Transverse colon (tissue), 4 donors: ENCODE measurements around the gene STAU1. TPM values are rescaled to one million over a fixed set of nuclear protein-coding genes. Genes with fewer than 3 reads are reported as not detected.
A peak's percentile ranks its signal among the peaks of the same experiment; 100 is the strongest.

Source experiments
- DNase-seq: peaks from one replicate; pipeline ENCODE4 v3.0.0-alpha.2; 2019
- H3K27ac ChIP-seq, 4 donors: fragments of 200-600 bp; sonication (generic); 2 replicates each; pipeline ENCODE4 v1.5.1; 2016 to 2018; ENCODE audit warnings: inconsistent platforms in 4 of 4
- H3K27me3 ChIP-seq: fragments of 200-600 bp; sonication (generic); 2 replicates; pipeline ENCODE4 v1.5.1; 2017; ENCODE audit warnings: inconsistent platforms
- H3K36me3 ChIP-seq, 4 donors: fragments of 200-600 bp; sonication (generic); 2 replicates each; pipeline ENCODE4 v1.5.1; 2017 to 2019; ENCODE audit warnings: inconsistent platforms in 4 of 4
- H3K4me1 ChIP-seq, 4 donors: fragments of 200-600 bp; sonication (generic); 2 replicates each; pipeline ENCODE4 v1.5.1; 2017 to 2020; ENCODE audit warnings: inconsistent platforms in 4 of 4
- H3K4me3 ChIP-seq, 4 donors: fragments of 200-600 bp; sonication (generic); 1 replicate in 1 of 4; 2 replicates in 3 of 4; pipeline versions ENCODE4 v1.5.1 to v1.6.1; 2017 to 2019; ENCODE audit warnings: inconsistent platforms in 4 of 4
- H3K9me3 ChIP-seq, 2 donors: fragments of 200-600 bp; sonication (generic); 2 replicates each; pipeline ENCODE4 v1.5.1; 2017 to 2019; ENCODE audit warnings: inconsistent platforms in 2 of 2
- CTCF ChIP-seq, 5 experiments: fragments of 200-600 bp in 3 of 5; fragments of 450-650 bp in 2 of 5; sonication (generic) in 3 of 5; IDR thresholded peaks; 1 replicate in 2 of 5; 2 replicates in 3 of 5; pipeline ENCODE4 v1.5.1; 2016 to 2017; ENCODE audit warnings: antibody characterized with exemption in 5 of 5, inconsistent platforms in 3 of 5, mild to moderate bottlenecking in 2 of 5, moderate library complexity in 1 of 5
- EP300 ChIP-seq: sonication (generic); formaldehyde crosslinking; IDR thresholded peaks from one replicate; pipeline ENCODE4 v1.6.1; 2017; ENCODE audit warnings: antibody characterized with exemption, low read depth
- POLR2A ChIP-seq: fragments of 450-650 bp; IDR thresholded peaks from one replicate; pipeline ENCODE4 v1.6.1; 2016; ENCODE audit warnings: antibody characterized with exemption, mild to moderate bottlenecking, moderate library complexity
- POLR2AphosphoS5 ChIP-seq, 3 donors: sonication (generic); formaldehyde crosslinking; IDR thresholded peaks; one replicate each; pipeline ENCODE4 v1.6.1; 2016; ENCODE audit warnings: antibody characterized with exemption in 3 of 3
- WGBS, 2 donors: methylation state at CpG; one replicate each; pipeline ENCODE4 v1.1.5; 2018; ENCODE audit warnings: low coverage in 1 of 2; 5-methylcytosine and 5-hydroxymethylcytosine counted together
- in situ Hi-C, 4 donors: fragments of 200-750 bp; cut with MboI; loops; one replicate each; pipeline versions ENCODE4 v1.15.0 to v1.15.1; 2017; ENCODE audit warnings: low sequenced_read_pairs in 3 of 4, low pct_ligation_motif_present in 1 of 4, low pct_unique_long_range_greater_than_20kb in 1 of 4
- intact Hi-C: fragments of 100-400 bp; cut with DNase I; formaldehyde crosslinking; loops from one replicate; pipeline ENCODE4 v1.15.1; 2023; ENCODE audit warnings: low total_unique reads
- total RNA-seq, 4 donors: library from RNA; depleted of rRNA; stranded (reverse); fragments of >200 nt; gene quantifications; one replicate each; pipeline ENCODE4 v1.1.0, GENCODE V29; 2016

The STAU1 gene
- total RNA-seq, 4 donors from 2014 or later, result 66.7 to 79.7 (median 73.3) TPM

- H3K27me3 ChIP-seq, result no peaks in the 10 kb centered on the region
- no peaks in the 10 kb centered on the region for H3K9me3 ChIP-seq
- no peaks in the 10 kb centered on the region for H3K4me1 ChIP-seq
- H3K36me3 ChIP-seq, result peaks cover 0 to 59% (median 28%) of the 10 kb centered on the region in 4 donors
- no peak for DNase-seq
- in situ Hi-C loops, result no loop called here
- H3K27ac ChIP-seq, result no peak overlapping the region
- TF ChIP-seq POLR2A, result no peak
- TF ChIP-seq POLR2AphosphoS5 (IDR thresholded peaks at IDR 0.05), result no peak
- no peak for TF ChIP-seq EP300
- no peak for TF ChIP-seq CTCF (IDR thresholded peaks at IDR 0.05)
- WGBS, 2 donors, result 90 to 91% methylated on average over 8 to 10 of the region's 10 CpGs
- intact Hi-C loops, result no loop called here
- H3K4me3 ChIP-seq, result no peak overlapping the region
Observed at GRCh38 chr20:49233226-49233625, 45.1 kb upstream of the STAU1 start.

GRCh38 chr20:49231471-49231870 lies 43.3 kb upstream of the STAU1 start:
- in situ Hi-C loops (no loop called here), intact Hi-C loops (no loop called here)
- H3K9me3 ChIP-seq, result no peaks in the 10 kb centered on the region
- no peak overlapping the region for H3K4me3 ChIP-seq
- H3K27ac ChIP-seq, result no peak overlapping the region
- no peak for DNase-seq
- no peaks in the 10 kb centered on the region for H3K4me1 ChIP-seq
- TF ChIP-seq POLR2AphosphoS5 (IDR thresholded peaks at IDR 0.05) (no peak), EP300 (no peak), CTCF (IDR thresholded peaks at IDR 0.05) (no peak), POLR2A (no peak)
- 64 to 69% methylated on average over 7 of the region's 7 CpGs for WGBS, 2 donors
- H3K36me3 ChIP-seq, result peaks cover 0 to 65% (median 30%) of the 10 kb centered on the region in 4 donors
- H3K27me3 ChIP-seq, result no peaks in the 10 kb centered on the region

GRCh38 chr20:49230561-49231133 lies 42.5 kb upstream of the STAU1 start:
- H3K9me3 ChIP-seq, result no peaks in the 10 kb centered on the region
- intact Hi-C loops (no loop called here), in situ Hi-C loops (no loop called here)
- no peak overlapping the region for H3K27ac ChIP-seq
- no peak overlapping the region for H3K4me3 ChIP-seq
- no peak for TF ChIP-seq CTCF (IDR thresholded peaks at IDR 0.05)
- no peak for TF ChIP-seq EP300
- no peak for TF ChIP-seq POLR2AphosphoS5 (IDR thresholded peaks at IDR 0.05)
- no peak for TF ChIP-seq POLR2A
- H3K27me3 ChIP-seq, result no peaks in the 10 kb centered on the region
- peaks cover 0 to 70% (median 32%) of the 10 kb centered on the region in 4 donors for H3K36me3 ChIP-seq
- DNase-seq, result peak; percentile 25
- 77 to 83% methylated on average over 1 to 8 of the region's 8 CpGs for WGBS, 2 donors
- no peaks in the 10 kb centered on the region for H3K4me1 ChIP-seq

- no peak for DNase-seq
- Histone ChIP-seq H3K27me3 (no peaks in the 10 kb centered on the region), H3K27ac (no peak overlapping the region), H3K4me3 (no peak overlapping the region), H3K36me3 (peaks cover 0 to 73% (median 35%) of the 10 kb centered on the region in 4 donors), H3K9me3 (no peaks in the 10 kb centered on the region), H3K4me1 (no peaks in the 10 kb centered on the region)
- intact Hi-C loops (no loop called here), in situ Hi-C loops (no loop called here)
- 93% methylated on average over 10 of the region's 10 CpGs; no CpG with 5 or more reads in 1 of the 2 donors for WGBS, 2 donors
- TF ChIP-seq POLR2AphosphoS5 (IDR thresholded peaks at IDR 0.05), result no peak
- no peak for TF ChIP-seq EP300
- no peak for TF ChIP-seq POLR2A
- no peak for TF ChIP-seq CTCF (IDR thresholded peaks at IDR 0.05)
Observed at GRCh38 chr20:49230021-49230420, 41.9 kb upstream of the STAU1 start.
